Trophoblast cell (in vitro differentiated cells and primary cell): Measurements from ENCODE around the gene PRKCB.
A peak's percentile ranks its signal among the peaks of the same experiment; 100 is the strongest.

Experiments
- DNase-seq, 2 donors: peaks; one replicate each; pipeline ENCODE4 v3.0.0-alpha.2; 2016
- H2AFZ ChIP-seq: 2 replicates; pipeline ENCODE4 v1.6.1; 2013; ENCODE audit warnings: low read length, moderate library complexity, mild to moderate bottlenecking; ENCODE audit not compliant: insufficient read depth, poor library complexity
- H2AK5ac ChIP-seq: 2 replicates; pipeline ENCODE4 v1.6.1; 2013; ENCODE audit warnings: mild to moderate bottlenecking, low read length
- H2BK120ac ChIP-seq: 2 replicates; pipeline ENCODE4 v1.6.1; 2013; ENCODE audit warnings: low read length, mild to moderate bottlenecking, moderate library complexity; ENCODE audit not compliant: insufficient read depth, poor library complexity
- H2BK12ac ChIP-seq: 2 replicates; pipeline ENCODE4 v1.6.1; 2013; ENCODE audit warnings: mild to moderate bottlenecking, low read length, moderate library complexity
- H2BK5ac ChIP-seq: 2 replicates; pipeline ENCODE4 v1.6.1; 2013; ENCODE audit warnings: low read length, low read depth, moderate library complexity, mild to moderate bottlenecking; ENCODE audit not compliant: poor library complexity
- H3K14ac ChIP-seq: 2 replicates; pipeline ENCODE4 v1.6.1; 2013; ENCODE audit warnings: mild to moderate bottlenecking, low read length
- H3K18ac ChIP-seq: 2 replicates; pipeline ENCODE4 v1.6.1; 2013; ENCODE audit warnings: mild to moderate bottlenecking, low read length
- H3K23ac ChIP-seq: 2 replicates; pipeline ENCODE4 v1.6.1; 2013; ENCODE audit warnings: low read length
- H3K27ac ChIP-seq: 2 replicates; pipeline ENCODE4 v1.5.1; 2013; ENCODE audit warnings: low read depth, mild to moderate bottlenecking, inconsistent platforms, low read length, moderate library complexity
- H3K27me3 ChIP-seq: 2 replicates; pipeline ENCODE4 v1.6.1; 2013; ENCODE audit warnings: inconsistent platforms, mild to moderate bottlenecking, low read length, moderate library complexity; ENCODE audit not compliant: insufficient read depth
- H3K36me3 ChIP-seq, 2 experiments: 1 replicate in 1 of 2; 2 replicates in 1 of 2; pipeline ENCODE4 v1.6.1; 2013; ENCODE audit warnings: low read length in 2 of 2, mild to moderate bottlenecking in 2 of 2, moderate library complexity in 1 of 2; ENCODE audit not compliant: insufficient read depth in 2 of 2, control insufficient read depth in 1 of 2
- H3K4ac ChIP-seq: 2 replicates; pipeline ENCODE4 v1.6.1; 2013; ENCODE audit warnings: low read depth, mild to moderate bottlenecking, low read length, moderate library complexity
- H3K4me1 ChIP-seq, 2 experiments: 1 replicate in 1 of 2; 2 replicates in 1 of 2; pipeline ENCODE4 v1.6.1; 2013; ENCODE audit warnings: low read length in 2 of 2, mild to moderate bottlenecking in 2 of 2, moderate library complexity in 1 of 2; ENCODE audit not compliant: insufficient read depth in 2 of 2, control insufficient read depth in 1 of 2
- H3K4me2 ChIP-seq: 2 replicates; pipeline ENCODE4 v1.6.1; 2013; ENCODE audit warnings: inconsistent platforms, mild to moderate bottlenecking, low read length, moderate library complexity
- H3K4me3 ChIP-seq: 2 replicates; pipeline ENCODE4 v1.5.1; 2013; ENCODE audit warnings: mild to moderate bottlenecking, low read depth, low read length, inconsistent platforms
- H3K79me1 ChIP-seq: one replicate; pipeline ENCODE4 v1.6.1; 2013; ENCODE audit warnings: low read length
- H3K79me2 ChIP-seq: 2 replicates; pipeline ENCODE4 v1.6.1; 2013; ENCODE audit warnings: low read length, mild to moderate bottlenecking; ENCODE audit not compliant: control insufficient read depth, insufficient read depth, poor library complexity
- H3K9ac ChIP-seq: 2 replicates; pipeline ENCODE4 v1.6.1; 2013; ENCODE audit warnings: mild to moderate bottlenecking, low read length
- H3K9me3 ChIP-seq: 2 replicates; pipeline ENCODE4 v1.6.1; 2013; ENCODE audit warnings: low read depth, mild to moderate bottlenecking, control low read depth, inconsistent platforms, low read length; ENCODE audit not compliant: insufficient read depth
- H4K12ac ChIP-seq: 2 replicates; pipeline ENCODE4 v1.6.1; 2013; ENCODE audit warnings: low read depth, mild to moderate bottlenecking, low read length, moderate library complexity
- H4K8ac ChIP-seq: 2 replicates; pipeline ENCODE4 v1.6.1; 2013; ENCODE audit warnings: low read depth, mild to moderate bottlenecking, low read length, moderate library complexity
- H4K91ac ChIP-seq: one replicate; pipeline ENCODE4 v1.6.1; 2013; ENCODE audit warnings: low read depth, mild to moderate bottlenecking, low read length, moderate library complexity
- WGBS: extraction: QIAGEN DNeasy Blood & Tissue Kit; methylation state at CpG from one replicate; pipeline ENCODE4 v1.1.7; 2013; ENCODE audit warnings: missing lambda C conversion rate; ENCODE audit not compliant: insufficient read length, insufficient coverage; ENCODE audit errors: extremely low coverage; 5-methylcytosine and 5-hydroxymethylcytosine counted together

Gene PRKCB

DNA sequence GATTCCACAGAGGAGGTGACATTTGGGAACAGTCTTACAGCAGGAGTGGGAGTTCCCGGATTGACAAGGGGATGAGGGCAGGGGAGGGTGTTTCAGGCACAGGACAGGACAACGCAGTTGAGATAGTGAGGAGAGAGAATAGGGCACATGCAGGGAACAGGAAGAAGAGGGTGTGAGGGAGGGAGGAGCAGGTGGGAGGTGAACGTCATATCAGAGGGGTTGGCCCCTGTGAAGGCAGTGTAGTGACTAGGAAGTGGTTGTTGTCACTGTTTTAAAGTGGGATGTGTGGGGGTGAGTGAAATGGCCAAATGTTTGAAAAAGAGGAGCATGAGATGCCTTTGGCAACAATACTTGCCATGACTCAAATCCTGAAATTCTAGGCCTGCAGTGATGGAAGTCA is 12.2 kb downstream of the PRKCB start:
- Histone ChIP-seq H3K23ac (no peak overlapping the region), H2BK5ac (no peak overlapping the region), H4K12ac (no peak overlapping the region), H3K27me3 (no peaks in the 10 kb centered on the region), H4K8ac (no peak overlapping the region), H3K36me3 (no peaks in the 10 kb centered on the region), H3K79me1 (no peaks in the 10 kb centered on the region), H4K91ac (no peak overlapping the region), H3K9me3 (peaks cover 2% of the 10 kb centered on the region), H3K79me2 (no peaks in the 10 kb centered on the region), H3K9ac (no peak overlapping the region), H2BK12ac (no peak overlapping the region), H3K14ac (no peak overlapping the region), H2AK5ac (no peak overlapping the region), H3K4me3 (no peak overlapping the region), H3K27ac (no peak overlapping the region), H3K4ac (no peak overlapping the region), H3K4me2 (no peak overlapping the region), H3K4me1 (no peaks in the 10 kb centered on the region), H2AFZ (no peak overlapping the region), H3K18ac (no peak overlapping the region), H2BK120ac (no peak overlapping the region)
- DNase-seq, result no peak
- WGBS, result no CpG with 5 or more reads among the region's 3 CpGs

DNA sequence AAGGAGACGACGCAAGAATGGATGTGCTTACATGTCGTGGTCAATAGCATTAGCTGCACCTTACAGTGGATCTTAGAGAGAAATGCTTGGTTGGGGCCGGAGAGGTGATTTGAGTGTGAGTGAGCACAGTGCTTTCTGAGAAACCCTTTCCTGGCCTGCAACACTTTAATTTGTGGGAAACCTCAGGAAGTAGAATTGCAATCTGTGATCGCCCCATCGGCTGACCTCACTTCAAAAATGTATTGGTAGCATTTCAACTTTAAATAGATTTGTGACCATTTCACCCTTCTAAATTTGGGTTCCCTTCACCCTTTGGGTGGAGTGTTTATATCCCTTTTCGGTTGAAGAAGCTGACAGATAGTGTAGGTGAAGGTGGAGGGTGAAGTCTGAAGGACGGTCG is 13.2 kb downstream of the PRKCB start:
- Histone ChIP-seq H2BK5ac (no peak overlapping the region), H3K23ac (no peak overlapping the region), H3K79me1 (no peaks in the 10 kb centered on the region), H2AK5ac (no peak overlapping the region), H3K9me3 (peaks cover 2% of the 10 kb centered on the region), H3K18ac (no peak overlapping the region), H4K8ac (no peak overlapping the region), H4K12ac (no peak overlapping the region), H3K27me3 (no peaks in the 10 kb centered on the region), H2BK120ac (no peak overlapping the region), H3K36me3 (no peaks in the 10 kb centered on the region), H3K9ac (no peak overlapping the region), H2AFZ (no peak overlapping the region), H2BK12ac (no peak overlapping the region), H3K4me3 (no peak overlapping the region), H4K91ac (no peak overlapping the region), H3K79me2 (no peaks in the 10 kb centered on the region), H3K14ac (no peak overlapping the region), H3K4me1 (no peaks in the 10 kb centered on the region), H3K4me2 (no peak overlapping the region), H3K4ac (no peak overlapping the region), H3K27ac (no peak overlapping the region)
- no CpG with 5 or more reads among the region's 9 CpGs for WGBS
- DNase-seq, result no peak

DNA sequence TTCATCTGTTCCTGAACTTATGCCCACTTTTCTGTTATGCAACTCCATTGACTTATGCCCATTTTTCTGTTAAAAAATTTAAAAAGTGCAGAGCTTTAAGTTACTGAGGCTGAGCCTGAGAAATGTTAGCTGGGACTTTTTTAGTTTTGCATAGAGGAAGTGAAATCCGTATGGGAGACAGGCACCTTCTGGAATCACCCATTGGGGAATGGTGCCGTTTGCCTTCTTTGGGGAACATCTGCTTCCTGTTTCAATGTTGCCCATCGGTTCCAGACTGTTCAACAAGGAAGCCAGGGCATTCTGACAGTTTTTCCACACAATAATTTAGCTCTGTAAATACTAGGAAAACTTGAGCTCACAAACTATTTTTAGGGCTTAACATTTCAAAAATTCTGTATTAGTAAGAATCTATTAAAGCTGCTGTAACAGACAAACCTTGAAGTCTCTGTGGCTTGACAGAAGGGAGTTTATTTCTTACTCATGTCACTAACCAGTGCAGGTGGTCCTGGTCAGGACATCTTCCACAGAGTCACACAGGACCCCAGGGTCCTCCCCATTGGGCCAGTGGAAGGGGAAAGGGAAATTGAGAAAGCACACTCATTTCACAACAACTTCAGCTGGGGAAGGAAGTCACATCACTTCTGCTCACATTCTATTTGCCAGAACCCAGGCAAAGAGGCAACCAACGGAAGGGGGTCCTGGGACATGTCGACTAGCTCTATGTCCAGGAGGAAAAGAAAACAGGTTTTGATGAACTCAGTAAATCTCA is 17.2 kb downstream of the PRKCB start:
- Histone ChIP-seq H3K4ac (no peak overlapping the region), H4K12ac (no peak overlapping the region), H3K4me3 (no peak overlapping the region), H2BK12ac (no peak overlapping the region), H3K23ac (no peak overlapping the region), H3K79me2 (no peaks in the 10 kb centered on the region), H3K79me1 (no peaks in the 10 kb centered on the region), H3K14ac (no peak overlapping the region), H2BK5ac (no peak overlapping the region), H2BK120ac (no peak overlapping the region), H3K27me3 (no peaks in the 10 kb centered on the region), H3K9ac (no peak overlapping the region), H2AK5ac (no peak overlapping the region), H4K8ac (no peak overlapping the region), H3K9me3 (peaks cover under 1% of the 10 kb centered on the region), H3K18ac (no peak overlapping the region), H3K4me1 (no peaks in the 10 kb centered on the region), H4K91ac (no peak overlapping the region), H2AFZ (no peak overlapping the region), H3K27ac (no peak overlapping the region), H3K36me3 (no peaks in the 10 kb centered on the region), H3K4me2 (no peak overlapping the region)
- peak in 1 of 2 donors; percentile 11 for DNase-seq
- WGBS, result no CpG with 5 or more reads among the region's 5 CpGs

DNA sequence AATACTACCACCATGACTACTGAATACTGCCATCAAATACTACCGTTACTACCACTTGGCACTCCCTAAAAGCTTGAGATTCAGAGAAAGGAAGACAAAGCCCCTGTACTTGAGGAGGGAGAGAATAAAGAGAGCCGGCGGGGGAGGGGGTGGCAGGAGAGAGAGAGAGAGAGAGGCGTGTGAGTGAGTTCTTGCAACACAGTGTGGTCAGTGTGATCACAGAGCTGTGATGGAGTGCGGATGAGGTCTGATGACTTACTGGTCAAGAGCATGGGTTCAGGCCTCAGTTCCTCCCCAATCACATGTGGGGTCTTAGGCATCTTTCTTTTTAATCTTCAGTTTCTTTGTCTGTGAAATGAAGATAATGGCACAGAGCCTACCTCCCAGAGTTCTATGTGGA is 19.2 kb downstream of the PRKCB start:
- Histone ChIP-seq H3K9me3 (no peaks in the 10 kb centered on the region), H4K8ac (no peak overlapping the region), H2BK12ac (no peak overlapping the region), H2BK5ac (no peak overlapping the region), H3K4me2 (no peak overlapping the region), H3K14ac (no peak overlapping the region), H2AK5ac (no peak overlapping the region), H3K23ac (no peak overlapping the region), H3K27me3 (no peaks in the 10 kb centered on the region), H3K36me3 (no peaks in the 10 kb centered on the region), H3K79me2 (no peaks in the 10 kb centered on the region), H3K18ac (no peak overlapping the region), H3K4ac (no peak overlapping the region), H4K91ac (no peak overlapping the region), H2AFZ (no peak overlapping the region), H3K27ac (no peak overlapping the region), H3K4me3 (no peak overlapping the region), H3K4me1 (no peaks in the 10 kb centered on the region), H3K9ac (no peak overlapping the region), H3K79me1 (no peaks in the 10 kb centered on the region), H4K12ac (no peak overlapping the region), H2BK120ac (no peak overlapping the region)
- no CpG with 5 or more reads among the region's 5 CpGs for WGBS
- no peak for DNase-seq
